ENCODE data around the gene PLCH2.
"Not testable (repeated sequence)": the region's sequence is repeated elsewhere in the genome, so short reads cannot be mapped to it uniquely, and the experiment has no call there.

Gene PLCH2

DNA sequence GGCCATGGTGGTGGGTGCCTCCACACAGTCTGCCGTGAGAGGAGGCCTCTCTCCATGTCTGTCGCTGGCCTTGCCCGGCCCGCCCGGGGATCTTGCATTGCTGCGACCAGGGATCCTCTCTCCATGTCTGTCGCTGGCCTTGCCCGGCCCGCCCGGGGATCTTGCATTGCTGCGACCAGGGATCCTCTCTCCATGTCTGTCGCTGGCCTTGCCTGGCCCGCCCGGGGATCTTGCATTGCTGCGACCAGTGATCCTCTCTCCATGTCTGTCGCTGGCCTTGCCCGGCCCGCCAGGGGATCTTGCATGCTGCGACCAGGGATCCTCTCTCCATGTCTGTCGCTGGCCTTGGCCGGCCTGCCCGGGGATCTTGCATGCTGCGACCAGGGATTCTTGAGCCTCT is 35.7 kb upstream of the PLCH2 start:
- not testable (repeated sequence) for DNase-seq (ENCODE audit: low read depth)

DNA sequence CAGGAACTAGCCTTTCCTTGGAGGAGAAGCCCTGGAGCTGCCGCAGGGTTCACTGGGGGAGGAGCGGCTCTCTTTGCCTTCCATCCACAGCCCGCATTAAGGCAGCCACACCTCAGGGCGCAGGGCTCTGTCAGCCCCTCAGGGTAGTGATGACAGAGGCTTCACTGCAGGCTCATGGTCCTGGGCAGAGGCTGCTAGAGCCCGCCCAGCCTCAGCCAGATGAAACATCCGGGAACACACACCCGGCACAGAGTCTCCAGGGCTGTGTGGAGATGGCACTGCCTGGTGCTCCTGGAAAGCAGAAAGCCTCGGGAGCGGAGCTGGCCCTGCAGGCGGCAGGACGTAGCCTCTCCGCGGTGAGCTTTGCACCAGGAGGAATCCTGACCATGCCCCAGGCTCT is 34.3 kb upstream of the PLCH2 start:
- DNase-seq (ENCODE audit: low read depth), result no peak

DNA sequence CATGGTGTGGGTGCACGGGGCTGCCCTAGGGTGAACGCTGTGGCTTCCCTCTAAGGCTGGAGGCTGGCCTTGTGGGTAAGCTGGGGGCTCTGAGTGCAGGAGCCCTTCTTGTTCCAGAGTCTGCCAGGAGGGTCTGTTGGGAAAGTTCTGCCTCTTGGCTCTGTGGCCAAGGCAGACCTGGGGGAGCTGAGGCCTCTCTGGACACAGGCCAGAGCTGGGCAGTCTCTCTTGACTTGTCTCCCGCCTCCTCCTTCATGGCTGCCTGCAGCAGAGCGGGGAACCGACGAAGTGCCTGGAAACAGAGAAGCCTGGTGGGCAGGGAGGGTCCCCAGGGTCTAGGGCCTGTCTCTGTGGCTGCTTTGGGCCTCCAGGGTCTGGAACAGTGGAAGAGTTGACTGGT is 33.4 kb upstream of the PLCH2 start:
- DNase-seq (ENCODE audit: low read depth), result no peak

DNA sequence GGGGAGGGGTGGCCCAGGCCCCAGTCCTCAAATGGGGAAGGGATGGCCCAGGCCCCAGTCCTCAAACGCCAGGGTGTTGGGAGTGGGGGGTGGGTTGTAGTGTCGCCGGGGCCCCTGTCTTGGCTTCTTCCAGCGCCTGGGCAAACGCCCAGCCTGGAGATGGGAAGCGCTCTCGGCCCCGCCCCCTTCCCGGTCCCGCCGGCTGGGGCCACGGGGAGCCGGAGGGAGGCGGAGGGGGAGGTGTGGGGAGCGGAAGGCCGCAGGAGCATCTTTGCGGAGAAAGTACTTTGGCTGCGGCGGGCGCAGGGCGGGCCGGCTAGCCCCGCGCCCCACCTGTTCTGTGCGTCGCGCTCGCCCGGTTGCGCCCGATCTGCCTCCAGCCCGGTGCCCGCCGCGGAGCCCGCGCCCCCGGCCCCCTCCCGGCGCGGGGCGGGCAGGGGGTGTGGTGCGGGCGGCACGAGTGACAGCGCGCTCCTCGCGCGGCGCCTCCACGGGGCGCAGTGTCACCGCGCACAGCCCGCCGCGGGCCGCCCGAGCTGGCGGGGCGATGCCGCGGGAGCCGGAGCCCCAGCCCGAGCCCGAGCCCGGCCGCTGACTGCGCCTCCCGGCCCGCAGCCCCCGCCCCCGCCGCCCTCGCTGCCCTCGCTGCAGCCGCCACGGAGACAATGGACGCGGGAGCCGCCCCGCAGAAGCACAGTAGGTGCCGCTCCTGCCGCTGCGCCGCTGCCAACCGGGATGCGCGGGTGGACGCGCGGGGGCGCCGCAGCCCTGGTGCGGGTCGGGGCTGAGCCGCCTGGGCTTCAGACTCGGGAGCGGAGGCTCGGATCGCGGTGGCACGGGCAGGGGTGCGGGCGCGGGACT is 32.6 kb upstream of the PLCH2 start:
- no peak for DNase-seq (ENCODE audit: low read depth)

DNA sequence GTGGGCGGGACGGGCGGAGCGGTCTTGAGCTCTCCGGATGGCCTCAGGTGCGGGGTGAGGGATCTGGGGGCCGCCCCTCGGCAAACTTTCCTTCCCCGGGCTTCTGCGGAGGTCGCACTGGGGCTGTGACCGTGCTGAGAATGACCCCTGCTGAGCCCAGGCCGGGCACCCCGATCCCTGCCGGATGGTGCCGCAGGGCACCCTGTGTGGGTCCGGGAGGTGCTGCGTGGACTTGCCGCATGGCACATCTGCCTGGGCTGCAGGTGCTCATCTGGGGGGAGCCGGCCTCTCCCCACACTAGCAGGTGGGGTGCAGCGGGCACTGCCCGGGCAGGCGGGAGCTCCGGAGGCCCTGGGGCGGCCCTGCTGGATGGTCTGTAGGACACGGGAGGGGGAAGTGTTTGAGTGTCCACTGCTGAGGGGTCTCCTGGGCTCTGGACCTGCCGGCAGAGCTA is 31.9 kb upstream of the PLCH2 start:
- no peak for DNase-seq (ENCODE audit: low read depth)

DNA sequence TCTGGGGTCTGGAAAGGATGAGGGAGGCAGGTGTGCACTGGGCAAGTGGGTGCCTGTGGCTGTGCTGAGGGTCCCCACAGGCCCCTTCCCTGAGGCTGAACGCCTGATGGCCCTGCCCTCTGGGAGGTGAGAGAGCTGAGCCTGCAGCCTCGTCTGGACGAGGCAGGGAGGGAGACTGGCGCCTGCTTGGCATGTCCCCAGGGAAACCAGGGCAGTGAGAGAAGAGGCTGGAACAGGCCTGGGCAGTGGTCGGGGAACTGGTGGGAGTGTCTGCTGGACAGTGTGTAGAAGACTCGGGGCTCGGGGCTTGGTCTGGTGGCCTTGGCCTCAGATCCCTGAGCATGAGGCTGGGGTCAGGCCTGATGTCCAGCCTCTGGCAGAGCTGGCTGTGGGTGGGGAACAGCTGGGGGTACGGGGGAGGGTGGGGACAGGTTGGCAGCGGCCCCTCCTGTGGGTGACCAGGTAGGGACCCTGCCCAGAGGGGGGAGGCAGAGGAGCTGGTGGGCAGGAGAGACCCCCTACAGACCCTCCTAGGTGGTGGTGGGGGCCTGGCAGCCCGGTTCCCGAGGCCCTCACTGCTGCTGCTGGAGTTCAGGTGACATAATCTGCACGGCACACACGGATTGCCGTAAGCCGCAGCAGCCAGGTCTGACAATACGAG is 30.8 kb upstream of the PLCH2 start:
- DNase-seq (ENCODE audit: low read depth), result no peak

DNA sequence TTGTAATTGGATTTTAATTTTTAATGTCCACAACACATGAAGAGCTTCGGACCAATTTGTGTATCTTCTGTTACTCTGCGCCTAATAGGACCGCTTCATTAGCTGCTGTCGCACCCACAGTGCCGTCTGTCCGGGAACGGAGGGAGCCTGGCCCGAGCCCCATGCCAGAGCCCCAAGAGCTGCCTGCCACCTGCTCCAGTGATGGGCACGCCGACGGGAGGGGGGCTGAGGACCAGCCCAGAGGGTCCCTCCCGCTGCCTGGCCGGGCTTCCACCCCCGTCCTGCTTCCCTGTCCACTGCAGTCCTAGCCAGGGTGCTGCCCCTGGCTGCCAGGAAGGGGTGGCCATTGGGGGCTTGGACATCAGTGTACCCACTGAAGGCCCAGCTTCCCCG is 30.3 kb upstream of the PLCH2 start:
- no peak for DNase-seq (ENCODE audit: low read depth)

DNA sequence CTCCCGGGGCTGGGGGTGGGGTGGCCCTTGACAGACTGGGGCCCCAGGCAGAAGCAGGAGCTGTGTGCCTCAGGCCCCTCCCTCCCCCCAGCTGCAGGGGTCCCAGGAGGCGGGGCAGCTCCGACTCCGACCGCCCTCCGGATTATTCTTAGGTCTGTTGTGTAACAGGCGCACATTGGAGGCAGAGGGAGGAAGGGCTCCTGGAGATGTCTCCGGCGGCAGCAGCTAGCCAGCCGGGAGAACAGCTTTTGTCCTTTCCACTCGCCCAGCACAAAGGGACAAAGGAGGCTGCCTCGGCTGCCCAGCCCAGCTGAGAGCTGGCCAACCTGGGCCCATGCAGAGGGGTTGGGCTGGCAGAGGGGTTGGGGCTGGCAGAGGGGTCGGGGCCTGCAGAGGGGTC is 29.7 kb upstream of the PLCH2 start:
- DNase-seq (ENCODE audit: low read depth), result no peak

DNA sequence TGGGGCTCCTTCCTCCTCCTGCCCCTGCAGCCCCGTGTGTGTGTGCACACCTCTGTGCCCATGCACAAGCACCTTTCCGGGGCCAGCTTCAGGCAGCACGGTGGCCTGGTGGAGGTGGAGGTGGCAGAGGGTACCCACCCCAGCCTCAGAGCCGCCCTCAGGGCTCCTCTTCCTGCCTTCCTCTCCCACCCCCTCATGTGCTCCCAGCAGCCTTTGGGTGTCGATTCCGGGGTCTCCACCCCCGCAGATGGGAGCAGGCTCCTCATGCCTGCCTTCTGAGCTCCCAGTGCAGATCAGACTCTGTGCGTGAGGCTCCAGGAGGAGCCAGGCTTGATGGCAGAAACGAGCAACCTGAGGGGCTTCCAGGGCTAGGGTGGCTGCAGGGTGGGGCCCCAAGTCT is 29.2 kb upstream of the PLCH2 start:
- no peak for DNase-seq (ENCODE audit: low read depth)

DNA sequence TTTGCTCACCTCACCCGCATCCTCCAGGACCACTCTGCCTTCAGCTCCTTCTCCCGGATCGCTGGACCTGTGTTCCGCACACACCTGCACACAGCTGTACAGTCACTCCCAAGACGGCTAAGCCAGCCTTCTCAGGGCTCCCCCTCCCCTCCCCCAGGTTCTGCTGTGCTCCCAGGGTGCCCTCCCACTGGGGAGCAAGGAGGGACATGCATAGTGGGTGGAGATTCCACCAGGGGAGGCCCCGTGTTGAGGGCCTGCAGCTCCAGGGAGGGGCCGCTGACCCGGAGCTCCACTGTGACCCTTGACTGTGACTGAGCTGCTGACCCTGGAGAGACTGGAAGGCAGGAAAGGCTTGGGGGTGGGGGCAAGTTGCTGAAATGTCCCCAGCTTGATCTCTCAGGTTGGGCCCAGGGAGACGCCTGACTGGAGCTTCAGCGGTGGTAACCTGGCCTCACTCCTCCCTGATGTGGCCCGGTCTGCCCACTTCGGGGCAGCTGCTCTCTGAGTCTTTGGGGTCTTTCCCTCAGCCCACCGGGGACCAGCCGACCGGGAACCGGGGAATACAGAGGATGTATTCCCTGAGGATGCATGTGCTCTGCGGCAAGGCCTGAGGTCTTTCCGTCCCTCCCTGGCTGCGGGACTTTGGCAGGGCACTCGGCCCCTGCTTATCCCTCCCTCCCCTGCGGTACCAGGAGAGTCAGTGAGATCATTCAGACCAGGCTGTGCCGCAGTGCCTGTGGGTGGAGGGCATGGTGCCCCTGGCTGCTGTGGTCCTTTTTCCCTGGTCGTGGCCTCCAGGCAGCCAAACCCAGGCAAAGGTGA is 28.6 kb upstream of the PLCH2 start:
- no peak for DNase-seq (ENCODE audit: low read depth)

DNA sequence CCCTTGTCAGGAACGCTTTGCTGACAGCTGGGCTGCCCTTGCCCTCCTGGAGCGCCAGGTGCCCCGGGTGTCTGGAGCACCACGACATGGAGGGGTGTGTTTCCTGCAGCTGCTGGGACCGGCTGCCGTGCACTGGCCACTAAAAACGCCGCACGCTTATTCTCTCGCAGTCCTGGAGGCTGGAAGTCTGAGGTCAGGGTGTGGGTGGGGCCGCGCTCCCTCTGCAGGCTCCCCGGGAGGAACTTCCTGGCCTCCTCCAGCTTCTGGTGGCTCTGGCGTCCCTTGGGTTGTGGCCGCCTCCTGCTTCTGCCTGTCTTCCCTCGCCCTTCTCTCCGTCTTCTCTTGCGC is 28.0 kb upstream of the PLCH2 start:
- no peak for DNase-seq (ENCODE audit: low read depth)

DNA sequence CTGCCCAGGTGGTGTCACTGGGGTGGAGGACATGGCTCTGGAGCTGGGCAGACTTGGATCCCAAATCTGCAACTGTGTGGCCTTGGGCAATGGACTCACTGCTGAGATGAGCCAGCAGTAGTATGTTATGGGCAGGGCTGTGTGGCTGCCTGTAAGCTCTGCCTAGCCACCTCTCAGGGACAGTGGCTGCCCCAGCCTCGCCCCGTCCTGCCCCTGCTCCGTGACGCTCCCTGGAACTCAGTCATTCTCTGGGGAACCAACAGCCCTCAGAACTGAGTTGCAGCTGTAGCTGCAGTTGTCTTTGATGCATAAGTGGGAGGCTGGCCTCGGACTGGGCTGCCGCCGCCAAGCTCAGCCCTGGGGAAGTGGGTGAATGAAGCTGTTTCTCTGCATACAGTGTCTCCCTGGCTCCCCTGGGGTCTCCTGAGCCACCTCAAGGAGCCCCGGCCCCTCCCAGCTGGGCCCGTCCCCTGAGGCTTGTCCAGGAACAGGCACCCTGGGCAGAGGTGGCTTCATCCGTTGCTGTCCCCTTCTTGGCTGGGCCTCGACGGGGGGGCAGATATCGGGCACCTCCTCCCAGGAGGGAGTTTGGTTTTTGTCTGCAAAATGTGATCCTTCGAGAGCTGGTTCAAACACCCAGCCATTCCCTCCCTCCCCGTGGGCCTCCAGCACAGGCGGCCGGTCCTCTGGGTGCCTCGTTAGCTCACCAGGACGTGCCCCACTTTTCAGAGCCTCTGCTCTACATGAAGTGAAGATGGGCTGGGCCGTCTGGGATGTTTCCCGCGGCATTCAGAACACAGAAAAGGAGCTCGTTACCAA is 26.2 kb upstream of the PLCH2 start:
- no peak for DNase-seq (ENCODE audit: low read depth)

DNA sequence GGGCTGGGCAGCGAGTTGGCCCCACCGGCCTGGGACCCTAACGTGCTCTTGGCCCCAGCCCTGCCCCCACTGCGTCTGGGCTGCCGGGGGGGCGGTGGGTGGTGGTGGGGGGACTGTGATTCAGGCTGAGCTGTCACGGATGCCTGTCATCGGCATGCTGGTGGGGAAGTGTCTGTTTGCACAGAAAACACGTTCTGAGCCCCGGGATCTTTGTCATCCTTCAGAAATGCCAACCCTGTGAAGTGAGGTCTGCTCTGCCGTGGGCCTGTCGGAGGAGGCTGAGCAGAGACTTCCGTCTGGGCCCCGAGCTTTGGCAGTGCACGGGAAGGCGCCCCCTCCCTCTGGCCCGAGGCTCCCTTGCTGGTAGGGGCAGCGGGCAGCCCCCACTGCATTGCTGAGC is 24.3 kb upstream of the PLCH2 start:
- no peak for DNase-seq (ENCODE audit: low read depth)

DNA sequence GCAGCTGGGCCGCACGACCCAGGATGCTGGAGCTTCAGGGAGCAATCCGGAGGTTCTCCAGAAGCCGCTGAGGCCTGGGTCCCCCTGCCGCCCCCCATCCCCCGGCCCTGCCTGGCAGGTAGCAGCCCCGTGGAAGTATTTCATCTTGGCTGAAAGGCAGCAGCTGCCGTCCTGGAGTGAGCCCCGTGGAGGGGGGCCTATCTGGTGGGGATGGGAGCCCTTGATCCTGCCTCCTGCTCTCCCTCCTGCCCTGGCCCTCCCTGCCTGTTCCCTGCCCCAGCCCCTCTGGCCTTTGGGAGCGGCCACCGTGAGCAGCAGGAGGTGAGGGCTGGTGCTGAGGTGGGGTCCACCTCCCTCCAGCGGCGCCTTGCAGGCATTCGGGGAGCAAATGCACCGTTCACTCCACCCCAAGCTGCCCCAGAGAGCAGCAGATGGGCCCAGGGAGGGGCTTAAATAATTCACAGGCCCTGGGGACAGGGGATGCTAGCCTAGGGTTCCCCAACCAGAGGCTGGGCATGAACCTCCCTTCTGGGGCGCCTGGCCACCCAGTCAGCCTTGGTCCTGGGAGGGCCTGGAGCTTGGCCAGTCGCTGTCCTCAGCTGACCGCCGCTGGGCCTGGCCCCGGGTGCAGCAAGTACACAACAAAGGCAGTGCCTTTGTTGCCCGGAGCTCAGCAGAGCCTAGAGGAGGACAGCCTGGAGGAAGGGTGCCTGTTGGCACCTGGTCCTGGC is 23.7 kb upstream of the PLCH2 start:
- no peak for DNase-seq (ENCODE audit: low read depth)

DNA sequence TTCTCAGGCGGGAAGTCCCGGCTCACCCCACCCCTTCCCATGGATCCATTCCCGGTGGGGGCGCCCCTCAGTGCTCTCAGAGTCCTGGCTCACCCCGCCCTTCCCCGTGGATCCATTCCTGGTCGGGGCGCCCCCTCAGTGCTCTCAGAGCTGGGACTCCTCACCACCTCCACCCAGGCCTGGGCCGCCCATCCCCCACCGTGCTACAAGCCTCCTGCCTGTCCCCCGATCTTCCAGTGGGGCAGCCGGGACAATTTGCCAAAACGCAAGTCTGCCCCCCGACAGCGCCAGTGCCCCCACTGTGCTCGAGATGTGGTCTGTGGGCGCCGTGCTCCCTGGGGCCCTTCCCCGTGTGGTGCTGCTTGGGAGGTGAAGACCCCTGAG is 23.2 kb upstream of the PLCH2 start:
- DNase-seq (ENCODE audit: low read depth), result no peak

DNA sequence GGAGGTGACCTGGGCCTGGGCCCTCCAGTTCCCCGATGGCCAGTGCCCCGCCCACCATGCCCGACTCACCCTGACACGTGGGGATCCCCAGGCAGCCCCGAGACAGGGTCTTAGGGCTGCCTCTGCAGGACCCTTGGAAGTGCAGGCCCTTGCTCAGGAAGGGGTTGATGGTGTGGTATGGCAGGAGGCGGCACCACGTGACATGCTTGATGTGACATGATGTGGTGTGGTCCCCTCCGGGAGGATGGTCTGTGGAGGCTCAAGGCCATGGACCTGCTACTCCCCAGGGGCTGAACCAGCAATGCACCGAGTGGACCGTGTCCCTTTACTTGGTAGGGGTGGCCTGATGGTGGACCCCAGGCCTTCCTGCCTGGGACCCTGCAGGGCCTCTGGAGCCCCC is 21.9 kb upstream of the PLCH2 start:
- DNase-seq (ENCODE audit: low read depth), result no peak

DNA sequence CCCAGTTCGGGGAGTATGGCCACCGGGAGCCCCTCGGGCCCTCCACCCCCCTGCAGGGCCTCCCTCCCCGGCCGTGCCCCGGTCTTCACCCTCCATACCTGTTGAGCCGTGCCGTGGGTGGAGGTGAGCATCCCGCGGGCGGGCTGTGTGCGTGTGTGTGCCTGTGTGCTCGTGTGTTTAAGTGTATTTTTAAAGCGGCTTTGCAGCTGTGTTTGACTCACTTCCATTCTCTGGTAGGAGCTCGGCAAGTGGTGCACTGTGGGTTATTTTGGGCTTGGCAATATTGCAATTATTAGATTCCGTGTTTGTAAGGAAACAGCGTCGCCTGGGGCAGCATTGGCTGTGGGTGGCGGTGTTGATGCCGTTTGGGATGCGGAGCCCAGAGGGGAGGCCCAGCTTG is 20.3 kb upstream of the PLCH2 start:
- DNase-seq (ENCODE audit: low read depth), result no peak

DNA sequence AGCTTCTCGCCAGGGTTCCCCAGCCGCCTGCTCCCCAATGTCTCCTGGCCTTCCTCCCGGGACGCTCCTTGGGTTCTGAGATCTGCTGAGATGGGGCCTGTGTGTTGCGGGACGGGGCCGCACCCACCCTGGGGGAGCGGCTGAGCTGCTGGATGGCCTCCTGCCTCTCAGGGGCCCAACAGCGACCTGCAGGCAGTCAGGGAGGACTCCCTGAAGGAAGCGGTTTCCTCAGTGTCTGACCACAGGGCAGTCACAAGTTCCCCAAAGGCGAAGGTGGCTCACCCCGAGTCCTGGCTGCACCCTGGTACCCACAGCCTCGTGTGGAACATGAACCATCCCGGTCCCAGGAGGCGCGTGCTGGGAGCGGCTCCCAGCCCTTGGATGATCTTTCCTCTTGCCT is 18.6 kb upstream of the PLCH2 start:
- DNase-seq (ENCODE audit: low read depth), result no peak

DNA sequence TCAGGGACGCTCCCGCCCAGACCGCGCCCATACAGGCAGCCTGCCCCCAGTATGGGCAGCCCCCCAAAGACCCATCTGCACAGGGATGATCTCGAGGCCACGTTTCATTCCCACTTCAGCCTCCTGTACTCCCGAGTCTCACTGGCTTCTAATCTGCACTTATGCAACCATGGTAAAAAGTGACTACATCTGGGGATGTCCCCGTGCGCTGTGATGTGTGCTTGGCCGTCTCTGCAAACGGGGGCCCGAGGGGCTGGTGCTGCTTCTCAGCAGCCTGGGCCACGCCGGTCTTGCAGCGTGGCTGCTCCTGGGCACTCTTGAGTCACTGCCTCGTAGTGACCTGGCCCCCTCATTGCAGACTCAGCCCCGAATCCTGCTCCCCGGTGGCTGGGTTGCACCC is 17.4 kb upstream of the PLCH2 start:
- DNase-seq (ENCODE audit: low read depth), result no peak

DNA sequence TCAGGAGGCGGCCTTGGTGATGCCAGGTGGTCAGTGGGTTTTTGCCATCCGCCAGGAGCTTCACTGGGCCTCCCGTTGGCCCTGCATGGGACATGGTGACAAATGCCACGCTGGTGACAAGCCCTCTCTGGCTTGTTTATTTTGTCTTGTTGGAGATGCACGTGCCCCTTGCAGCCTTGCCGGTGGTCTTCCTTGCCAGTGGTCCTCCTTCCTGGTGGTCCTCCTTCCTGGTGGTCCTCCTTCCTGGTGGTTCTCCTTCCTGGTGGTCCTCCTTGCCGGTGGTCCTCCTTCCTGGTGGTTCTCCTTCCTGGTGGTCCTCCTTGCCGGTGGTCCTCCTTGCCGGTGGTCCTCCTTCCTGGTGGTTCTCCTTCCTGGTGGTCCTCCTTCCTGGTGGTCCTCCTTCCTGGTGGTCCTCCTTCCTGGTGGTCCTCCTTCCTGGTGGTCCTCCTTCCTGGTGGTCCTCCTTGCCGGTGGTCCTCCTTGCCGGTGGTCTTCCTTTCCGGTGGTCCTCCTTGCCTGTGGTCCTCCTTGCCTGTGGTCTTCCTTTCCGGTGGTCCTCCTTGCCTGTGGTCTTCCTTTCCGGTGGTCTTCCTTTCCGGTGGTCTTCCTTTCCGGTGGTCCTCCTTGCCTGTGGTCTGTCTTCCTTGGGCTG is 16.9 kb upstream of the PLCH2 start:
- not testable (repeated sequence) for DNase-seq (ENCODE audit: low read depth)

DNA sequence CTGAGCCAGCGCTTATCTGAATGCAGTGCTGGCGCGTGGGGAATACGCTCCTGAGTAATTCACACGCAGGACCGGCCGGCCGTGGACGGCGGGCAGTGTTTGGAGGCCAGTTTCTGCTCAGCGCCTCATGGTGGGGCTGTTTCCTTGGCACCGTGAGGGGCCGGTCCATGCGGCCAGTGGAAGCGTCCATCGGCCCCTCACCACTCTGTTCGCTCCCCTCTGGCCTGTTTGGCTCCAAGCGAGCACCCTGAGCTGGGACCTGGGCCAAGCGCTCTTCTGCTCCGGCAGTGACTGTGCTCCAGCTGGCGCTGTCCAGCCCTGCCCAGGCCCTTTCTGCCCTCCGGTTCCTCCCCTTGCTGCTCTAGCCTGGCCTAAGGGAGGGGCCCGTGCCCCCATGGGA is 16.3 kb upstream of the PLCH2 start:
- no peak for DNase-seq (ENCODE audit: low read depth)
